GM21737 (cell line): ENCODE results near the gene PRKAG2.

ENCODE experiments used
- ATAC-seq: cut with Tn5 transposase; IDR thresholded peaks from one replicate; pipeline ENCODE4 v1.9.1; 2021; ENCODE audit warnings: mild to moderate bottlenecking, moderate library complexity; ENCODE audit not compliant: unreplicated experiment

PRKAG2 gene

DNA sequence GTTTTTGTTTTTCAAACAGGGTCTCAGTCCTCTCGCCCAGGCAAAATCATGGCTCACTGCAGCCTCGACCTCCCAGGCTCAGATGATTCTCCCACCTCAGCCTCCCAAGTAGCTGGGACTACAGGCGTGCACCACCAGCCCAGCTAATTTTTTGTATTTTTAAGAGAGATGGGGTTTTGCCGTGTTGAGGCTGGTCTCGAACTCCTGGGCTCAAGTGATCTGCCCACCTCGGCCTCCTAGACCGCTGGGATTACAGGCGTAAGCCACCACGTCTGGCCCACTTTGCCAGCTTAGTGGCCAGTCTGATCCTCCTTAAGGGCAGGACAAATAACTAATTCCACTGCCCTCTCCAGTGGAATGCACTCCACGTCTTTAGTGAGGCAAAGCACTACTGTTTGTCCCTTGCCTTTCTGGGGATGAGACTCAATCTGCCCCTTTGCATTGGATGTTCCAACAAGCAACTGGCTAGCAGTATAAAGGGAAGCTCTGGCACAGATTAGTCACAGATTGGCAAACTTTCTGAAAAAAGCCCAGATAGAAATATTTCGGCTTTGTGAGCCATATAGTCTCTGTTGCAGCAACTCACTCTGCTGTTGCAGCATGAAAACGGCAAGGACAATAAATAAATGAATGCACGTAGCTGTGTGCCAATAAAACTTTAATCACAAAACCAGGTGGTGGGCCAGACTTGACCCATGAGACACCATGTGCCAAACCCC lies 213.4 kb downstream of the PRKAG2 start:
- ATAC-seq, result no peak

DNA sequence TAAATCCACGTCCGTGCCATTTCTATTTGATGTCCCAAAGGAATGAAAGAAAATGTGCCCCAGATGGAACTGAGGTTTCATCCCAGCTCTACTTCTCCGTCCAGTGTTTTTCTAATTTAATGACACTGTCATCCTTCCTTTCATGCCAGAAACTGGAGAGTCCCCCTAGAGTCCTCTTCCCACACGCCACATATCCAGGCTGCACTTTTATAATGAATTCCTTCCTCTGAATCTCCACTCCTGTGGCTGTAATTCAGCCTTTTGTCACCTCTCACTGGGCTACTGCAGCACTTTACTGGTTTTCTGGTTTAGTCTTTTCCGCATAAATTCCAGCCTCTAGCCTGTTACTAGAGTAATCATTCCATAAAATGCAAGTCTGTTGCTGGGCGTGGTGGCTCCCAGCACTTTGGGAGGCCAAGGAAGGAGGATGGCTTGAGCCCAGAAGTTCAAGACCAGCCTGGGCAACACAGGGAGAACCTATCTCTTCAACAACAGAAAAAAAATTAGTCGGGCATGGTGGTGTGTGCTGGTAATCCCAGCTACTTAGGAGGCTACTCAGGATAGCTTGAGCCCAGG lies 214.6 kb downstream of the PRKAG2 start:
- ATAC-seq, result no peak

DNA sequence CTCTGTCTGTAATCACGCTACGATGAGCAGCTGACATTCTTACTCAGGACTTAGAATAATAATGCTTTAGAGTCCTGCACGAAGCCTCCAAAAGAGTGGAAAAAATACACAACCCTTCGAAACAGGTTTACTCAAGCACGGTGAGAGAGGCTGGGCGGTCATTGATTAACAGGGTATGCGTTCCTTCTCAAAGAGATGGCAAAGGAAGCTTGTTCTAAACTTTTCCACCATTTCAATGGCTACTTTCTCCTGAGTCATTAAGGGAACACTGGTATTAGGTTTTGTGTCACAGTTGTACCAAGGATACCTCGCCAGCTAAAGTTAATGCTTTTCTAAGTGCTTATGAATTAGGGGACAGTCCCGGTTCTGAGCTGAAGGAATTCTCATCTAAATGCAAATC lies 215.3 kb downstream of the PRKAG2 start:
- no peak for ATAC-seq

DNA sequence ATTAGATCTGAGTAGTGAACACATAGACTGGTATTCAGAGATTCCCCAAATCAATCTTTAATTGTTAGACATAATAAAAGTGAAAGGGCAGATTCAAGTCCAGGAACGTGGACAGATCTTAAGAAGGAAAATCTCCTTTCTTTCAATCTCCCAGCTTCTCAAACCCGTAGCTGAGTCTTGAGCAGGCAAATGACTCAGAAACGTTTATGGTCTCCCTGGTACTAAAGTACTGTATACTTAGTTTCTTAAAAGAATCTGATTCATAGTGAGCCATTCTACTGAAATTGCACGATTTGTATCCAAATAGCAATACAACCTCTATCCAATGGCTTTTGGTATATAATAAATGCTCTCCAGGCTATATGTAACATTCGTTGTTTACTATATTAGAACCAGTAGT lies 216.8 kb downstream of the PRKAG2 start:
- no peak for ATAC-seq

DNA sequence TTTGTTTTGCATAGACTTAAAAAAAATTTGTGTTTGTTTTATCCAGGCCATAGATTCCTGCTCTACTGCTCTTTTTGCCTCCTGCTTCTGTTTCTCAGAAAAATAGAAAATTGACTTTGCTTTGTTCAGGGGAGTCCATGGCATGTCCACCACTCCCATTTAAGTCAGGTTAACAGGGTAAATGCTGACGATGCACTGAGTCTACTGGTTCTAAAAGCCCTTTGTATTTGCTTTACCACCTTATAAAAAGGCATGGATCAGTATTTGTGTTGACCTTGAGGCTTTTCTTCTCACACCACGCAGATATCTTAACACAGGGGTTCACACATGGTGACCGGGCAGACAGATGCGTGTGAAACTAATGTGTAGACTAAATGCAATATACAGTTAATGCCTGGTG lies 217.7 kb downstream of the PRKAG2 start:
- no peak for ATAC-seq

DNA sequence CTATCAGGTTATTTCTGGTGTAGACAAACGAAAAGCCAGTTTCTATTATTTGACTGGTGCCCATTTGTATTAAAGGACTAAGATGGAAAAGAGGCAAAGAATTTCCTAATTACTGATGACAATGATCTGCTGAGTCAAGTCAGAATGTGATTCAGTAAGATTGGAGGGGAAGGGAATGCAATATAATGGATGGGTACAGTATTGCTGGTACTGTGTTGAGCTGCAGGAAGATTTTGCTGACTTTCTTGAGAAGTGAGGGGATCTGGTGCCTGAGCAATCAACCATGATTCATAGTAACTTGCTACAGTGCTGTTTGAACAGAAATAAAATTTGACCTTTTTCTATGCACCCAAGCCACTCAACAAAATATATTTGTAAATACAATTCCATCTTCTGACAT lies 218.1 kb downstream of the PRKAG2 start:
- no peak for ATAC-seq

DNA sequence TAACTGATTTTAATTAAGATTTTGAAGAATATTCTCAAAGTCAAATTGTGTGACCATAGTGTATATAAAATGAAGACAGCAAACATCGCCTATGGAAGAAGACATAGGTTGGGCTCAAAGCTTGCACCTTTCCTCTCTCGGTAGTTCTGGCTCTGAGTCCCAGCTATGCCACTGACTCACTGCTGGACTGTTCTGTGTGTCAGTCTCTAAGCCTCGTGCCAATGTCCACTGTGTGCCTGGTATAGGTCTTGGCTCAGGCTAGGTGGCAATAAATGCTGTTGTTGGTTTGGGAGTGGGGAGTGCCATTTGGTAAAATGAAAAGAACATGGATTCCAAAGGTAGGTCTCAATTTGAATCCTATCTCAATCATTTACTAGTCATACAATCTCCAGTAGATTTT lies 219.7 kb downstream of the PRKAG2 start:
- ATAC-seq, result no peak

DNA sequence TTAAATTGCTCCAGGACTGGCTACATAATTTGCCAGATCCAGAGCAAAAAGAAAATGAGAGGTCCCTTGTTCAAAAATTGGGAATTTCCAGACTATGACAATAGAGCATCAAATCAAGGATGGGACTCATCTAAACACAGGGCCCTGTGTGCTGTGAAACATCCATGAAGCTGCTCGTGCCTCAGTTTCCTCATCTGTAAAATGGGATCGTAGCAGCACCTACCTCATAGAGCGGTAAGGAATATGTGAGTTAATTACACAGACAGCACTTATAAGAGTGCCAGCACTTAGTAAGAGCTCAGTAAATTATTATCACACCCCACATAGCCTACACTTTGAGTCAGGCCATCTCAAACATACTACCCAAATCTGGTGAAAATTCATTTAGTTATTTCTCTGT lies 221.4 kb downstream of the PRKAG2 start:
- ATAC-seq, result no peak

DNA sequence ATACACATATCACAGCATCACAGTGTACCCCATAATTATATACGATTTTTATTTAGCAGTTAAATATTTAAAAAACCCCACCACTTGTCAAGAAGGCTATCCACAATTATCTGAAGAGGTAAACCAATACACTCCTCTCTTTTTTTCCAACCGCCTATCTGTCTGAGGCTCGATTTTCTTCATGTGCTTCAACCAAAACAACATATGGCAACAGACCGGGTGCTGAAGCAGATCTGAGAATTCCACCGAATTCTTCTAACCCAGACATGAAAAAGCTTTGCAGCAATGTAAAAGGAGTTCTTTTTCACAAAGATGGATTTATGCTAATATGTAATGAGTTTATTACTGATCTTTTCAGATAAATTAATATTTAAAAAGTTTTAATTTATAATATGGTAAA lies 224.8 kb downstream of the PRKAG2 start:
- ATAC-seq, result no peak

DNA sequence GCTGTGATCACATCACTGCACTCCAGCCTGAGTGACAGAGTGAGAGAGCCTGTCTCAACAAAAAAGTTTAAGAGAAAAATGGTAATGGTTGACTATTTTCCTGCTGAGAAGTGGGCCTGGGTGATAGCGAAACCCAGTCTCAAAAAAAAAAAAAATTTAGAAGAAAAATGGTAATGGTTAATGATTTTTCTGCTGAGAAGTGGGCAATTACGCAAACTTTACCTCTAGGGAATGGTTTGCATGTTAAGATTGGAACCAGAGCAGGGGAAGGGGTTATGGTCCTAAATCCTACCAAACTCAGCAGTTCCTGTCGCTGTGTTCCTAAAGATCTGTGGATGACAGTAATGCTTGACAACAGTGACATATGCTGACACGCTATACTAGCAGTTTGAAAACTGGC lies 226.8 kb downstream of the PRKAG2 start:
- no peak for ATAC-seq

DNA sequence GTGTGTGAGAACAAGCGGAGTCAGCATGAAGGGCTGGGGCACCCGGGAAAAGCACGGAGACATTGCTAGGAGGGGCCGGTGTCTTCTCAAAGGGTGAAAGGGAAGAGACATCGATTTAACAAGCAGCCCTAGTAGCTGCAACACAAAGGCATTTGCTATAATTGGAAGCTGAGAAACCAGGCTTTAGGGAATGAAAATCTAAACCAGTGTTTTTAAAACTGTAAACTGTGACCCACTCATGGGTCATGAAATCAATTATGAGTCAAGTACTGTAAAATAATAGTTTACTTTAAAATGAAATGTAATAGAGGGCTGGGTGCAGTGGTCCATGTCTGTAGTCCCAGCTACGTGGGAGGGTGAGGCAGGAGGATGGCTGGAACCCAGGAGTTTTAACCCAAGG lies 228.5 kb downstream of the PRKAG2 start:
- no peak for ATAC-seq

DNA sequence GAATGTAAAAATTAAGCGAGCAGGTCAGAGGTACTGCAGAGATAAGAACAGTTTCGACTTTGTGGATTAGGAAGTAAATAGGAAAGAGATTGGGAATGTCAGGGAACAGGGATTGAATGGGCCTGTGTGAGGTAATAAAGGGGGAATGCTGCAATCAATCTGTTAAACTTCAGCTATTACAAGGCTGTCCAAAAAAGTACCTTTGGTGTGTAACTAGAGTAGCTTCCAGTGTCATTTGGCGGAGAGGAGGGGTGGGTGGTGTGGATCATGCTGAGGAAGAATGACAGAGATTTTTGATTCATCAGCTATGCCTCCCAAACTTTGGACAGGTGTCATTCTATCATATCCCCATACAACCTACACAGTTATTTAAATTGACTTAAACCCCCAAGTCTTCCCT lies 229.0 kb downstream of the PRKAG2 start:
- no peak for ATAC-seq

DNA sequence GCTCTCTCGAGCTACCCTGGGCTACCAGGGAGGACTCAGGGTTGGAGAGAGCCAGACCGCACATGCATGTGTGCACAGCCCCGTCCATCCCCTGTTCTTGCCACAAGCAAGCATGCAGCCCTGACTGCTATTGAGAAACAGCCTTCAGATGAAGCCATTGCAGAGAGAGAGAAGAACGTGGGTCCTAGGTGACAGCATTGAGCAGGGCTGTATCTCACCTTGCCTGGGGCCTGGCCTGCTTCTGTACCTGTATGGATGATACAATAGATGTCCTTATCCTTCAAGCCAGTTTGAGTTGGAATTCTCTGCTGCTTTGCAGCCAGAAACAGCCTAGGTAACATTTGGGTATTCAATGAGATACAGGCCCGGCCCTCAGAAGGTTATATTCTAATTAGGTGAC lies 229.9 kb downstream of the PRKAG2 start:
- ATAC-seq, result no peak

DNA sequence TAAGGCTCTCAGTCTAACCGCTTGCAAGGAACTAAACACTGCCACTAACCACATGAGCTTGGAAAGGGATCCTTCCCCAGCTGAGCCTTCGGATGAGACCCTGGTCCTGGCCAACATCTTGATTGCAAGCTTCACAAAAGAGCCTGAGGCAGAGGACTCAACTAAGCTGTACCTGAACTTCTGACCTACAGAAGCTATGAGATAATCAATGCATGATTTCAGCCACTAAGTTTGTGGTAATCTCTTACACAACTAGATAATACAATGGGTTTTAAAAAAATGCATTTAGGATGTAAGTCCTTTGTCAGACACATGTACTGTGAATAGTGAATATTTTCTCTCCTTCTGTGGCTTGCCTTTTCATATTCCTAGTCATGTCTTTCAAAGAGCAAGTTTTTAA lies 231.6 kb downstream of the PRKAG2 start:
- no peak for ATAC-seq

DNA sequence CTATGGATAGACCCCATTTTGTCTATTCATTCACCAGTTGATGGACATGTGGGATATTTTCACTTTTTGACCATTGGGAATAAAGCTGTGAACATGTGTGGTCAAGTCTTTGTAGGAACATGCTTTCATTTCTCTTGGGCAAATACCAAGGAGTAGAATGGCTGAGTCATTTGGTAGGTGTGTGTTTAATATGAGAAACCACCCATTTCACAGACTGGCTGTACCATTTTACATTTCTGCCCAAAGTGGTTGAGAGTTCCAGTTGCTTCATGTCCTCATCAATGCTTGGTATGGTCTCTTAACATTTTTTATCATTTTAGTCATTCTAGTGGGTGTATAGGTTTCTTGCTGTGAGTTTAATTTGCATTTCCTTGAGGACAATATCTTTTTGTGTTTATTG lies 232.4 kb downstream of the PRKAG2 start:
- no peak for ATAC-seq

DNA sequence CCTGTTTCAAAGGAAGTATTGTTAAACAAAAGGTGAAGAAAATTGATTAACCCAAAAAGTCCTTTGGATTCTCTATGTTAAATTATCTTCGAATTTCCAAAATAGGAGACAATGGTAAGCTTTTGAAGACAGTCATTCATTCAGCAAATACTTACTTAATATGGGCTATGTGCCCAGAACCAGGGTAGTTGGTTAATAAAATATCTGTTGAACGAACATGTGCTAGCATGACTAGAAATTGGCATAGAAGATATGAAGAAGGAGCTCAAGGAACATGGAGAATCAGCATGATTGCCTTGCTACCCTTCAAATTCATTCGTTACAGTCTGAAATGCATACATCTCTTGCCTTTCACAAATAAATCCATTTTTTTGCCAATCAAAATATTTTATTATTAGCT lies 234.2 kb downstream of the PRKAG2 start:
- ATAC-seq, result no peak

DNA sequence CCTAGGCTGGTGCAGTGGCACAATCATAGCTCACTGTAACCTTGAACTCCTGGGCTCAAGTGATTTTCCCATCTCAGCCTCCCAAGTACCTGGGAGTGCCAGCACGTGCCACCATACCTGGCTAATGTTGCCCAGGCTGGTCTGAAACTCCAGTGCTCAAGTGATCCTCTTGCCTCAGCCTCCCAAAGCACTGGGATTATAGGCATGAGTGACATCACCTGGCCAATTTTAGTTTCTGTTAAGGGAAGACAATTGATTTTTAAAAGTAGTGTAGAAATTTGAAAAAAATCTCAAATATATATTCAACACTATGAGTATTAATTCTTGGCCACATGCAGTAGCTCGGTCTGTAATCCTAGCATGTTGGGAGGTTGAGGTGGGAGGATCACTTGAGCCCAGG lies 235.3 kb downstream of the PRKAG2 start:
- no peak for ATAC-seq

DNA sequence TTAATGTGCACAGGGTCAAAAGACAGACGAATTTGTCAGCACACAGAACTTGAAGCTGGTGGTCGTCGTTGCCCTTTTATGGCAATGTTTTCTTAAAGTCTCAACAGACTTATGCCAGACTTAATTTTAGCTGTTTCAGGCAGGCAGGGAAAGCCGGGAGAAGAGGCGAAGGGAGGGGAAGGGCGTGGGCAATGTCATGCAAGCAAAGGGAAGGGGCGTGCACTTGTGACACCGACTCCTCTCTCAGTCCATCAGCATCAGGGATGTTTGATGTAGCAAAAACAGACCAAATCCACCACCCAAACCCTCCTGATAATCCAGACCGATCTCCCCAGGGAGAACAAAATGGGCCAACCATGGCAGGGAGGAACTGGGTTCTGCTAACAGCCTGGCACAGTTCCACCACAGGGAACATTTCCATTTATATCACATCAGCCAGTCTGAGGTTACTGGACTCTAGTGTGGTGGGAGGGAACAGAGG lies 239.1 kb downstream of the PRKAG2 start:
- no peak for ATAC-seq

DNA sequence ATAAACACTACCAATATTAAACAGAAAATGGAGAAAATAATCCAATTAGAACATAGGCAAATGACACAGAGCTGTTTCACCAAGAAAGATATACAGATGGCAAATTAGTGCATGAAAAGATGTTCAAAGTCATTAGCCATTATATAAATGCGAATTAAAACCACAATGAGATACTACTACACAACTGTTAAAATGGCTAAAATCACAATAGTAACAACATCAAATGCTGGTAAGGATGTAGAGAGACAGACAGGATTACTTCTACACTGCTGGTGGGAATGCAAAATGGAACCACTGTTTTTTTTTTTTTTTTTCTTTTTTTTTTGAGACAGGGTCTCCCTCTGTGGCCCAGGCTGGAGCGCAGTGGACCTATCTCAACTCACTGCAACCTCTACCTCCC lies 242.3 kb downstream of the PRKAG2 start:
- ATAC-seq, result no peak

DNA sequence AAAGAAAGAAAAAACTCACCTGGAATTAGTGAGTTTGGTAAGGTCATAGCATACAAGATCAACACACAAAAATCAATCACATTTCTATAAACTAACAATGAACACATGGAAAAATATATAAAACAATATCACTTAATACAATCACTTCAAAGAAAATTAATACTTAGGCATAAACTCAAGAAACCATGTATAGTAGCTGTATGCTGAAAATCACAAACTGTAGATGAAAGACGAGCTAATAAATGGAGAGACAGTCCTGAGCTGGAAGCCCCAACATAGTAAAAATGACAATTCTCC lies 243.5 kb downstream of the PRKAG2 start:
- no peak for ATAC-seq

DNA sequence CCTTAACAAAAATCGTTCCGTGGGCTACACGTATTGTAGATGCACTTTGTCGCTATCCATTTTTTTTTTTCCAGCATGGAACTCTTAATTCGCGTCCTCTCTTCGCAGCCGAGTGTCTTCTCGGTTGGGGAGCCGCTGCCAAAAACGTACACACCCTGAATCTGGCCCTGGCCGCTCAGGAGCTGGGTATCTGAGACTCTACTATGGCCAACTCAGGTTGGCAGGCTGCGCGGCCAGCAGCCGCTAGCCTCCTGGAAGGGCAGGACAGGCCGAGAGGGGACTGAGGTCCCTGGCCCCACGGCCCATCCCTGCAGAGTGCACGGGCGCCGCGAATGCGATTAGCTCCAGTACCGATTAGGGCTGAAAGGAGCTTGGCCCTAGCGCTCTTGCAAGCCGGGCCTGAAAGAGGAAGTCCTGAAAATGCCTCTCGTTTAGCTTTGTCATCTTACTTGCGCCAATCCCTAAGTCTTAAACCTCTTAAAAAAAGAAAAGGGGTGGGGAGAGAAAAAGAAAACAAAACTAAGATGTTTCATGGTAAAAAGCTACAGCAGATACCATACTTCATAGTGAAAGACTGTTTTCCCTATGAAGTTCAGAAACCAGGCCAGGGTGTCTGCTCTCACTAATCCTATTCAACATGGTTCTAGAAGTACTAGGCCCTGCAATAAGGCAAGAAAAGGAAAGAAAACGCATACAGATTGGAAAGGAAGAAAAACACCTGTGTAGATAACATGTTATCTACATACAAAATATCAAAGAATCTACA lies 244.0 kb downstream of the PRKAG2 start:
- ATAC-seq, result peak; percentile 48

DNA sequence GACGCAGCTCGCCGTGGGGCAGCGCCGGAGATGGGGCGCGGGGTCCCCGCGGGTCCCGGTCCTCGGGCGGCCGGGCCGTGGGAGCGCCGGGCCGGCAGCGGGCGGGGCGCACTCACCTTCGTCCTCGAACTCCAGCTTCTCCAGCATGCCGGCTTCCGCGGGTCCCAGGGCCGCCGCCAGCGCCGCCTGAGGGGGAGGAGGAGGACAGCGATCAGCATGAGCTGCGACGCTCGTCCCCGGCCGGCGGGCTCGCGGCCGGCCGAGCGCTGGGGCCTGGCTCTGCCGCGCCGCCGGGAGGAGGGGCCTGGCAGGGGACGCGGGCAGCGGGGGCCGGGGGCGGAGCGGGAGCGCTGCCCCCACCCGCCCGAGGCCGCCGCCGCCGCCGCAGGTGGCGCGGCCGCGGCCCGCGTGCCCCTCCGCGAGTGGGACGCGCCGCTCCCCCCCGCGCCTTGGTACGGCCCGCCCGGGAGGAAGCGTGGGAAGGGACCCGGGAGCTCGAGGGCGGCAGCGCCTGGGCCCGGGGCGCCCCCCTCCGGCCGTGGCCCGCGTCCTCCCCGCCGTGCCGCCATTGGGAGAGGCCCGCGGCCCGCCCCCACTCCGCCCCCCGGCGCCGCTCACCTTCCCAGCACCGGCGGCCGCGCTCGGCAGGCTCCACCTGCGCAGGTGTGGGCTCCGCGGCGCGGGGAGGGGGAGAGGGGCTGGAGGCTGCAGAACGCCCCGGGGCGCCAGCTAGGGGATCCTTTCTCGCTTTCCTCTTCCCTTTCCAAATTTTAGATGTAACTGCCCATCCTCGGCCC lies 244.8 kb downstream of the PRKAG2 start:
- ATAC-seq, result peak; percentile 70
